GM18951 (cell line): ENCODE measurements around the gene SLC23A1.

ENCODE experiments used
- POLR2A ChIP-seq: IDR thresholded peaks from 4 replicates; pipeline ENCODE4 v1.6.1; 2011; ENCODE audit warnings: mild to moderate bottlenecking; ENCODE audit not compliant: insufficient read length, insufficient read depth; ENCODE audit errors: extremely low read depth
- in situ Hi-C: fragments of 300-500 bp; cut with MboI; formaldehyde crosslinking; loops from one replicate; pipeline ENCODE4 v1.12.0; 2022; ENCODE audit warnings: low sequenced_read_pairs, mixed read lengths, inconsistent platforms; ENCODE audit not compliant: unreplicated experiment

The SLC23A1 gene

GRCh38 chr5:139383275-139383992 lies at the start of gene SLC23A1:
SLC23A1 (minus strand) TSS chr5:139383297; CDS start chr5:139383253, 44 bp downstream.
- TF ChIP-seq POLR2A = peak; percentile 7
- in situ Hi-C loops = no loop called here

GRCh38 chr5:139431706-139432105 lies 48.6 kb upstream of the SLC23A1 start:
- no peak for TF ChIP-seq POLR2A
- in situ Hi-C loops = no loop called here

GRCh38 chr5:139430015-139430414 lies 46.9 kb upstream of the SLC23A1 start:
- in situ Hi-C loops = no loop called here
- no peak for TF ChIP-seq POLR2A

GRCh38 chr5:139426203-139426885 lies 43.2 kb upstream of the SLC23A1 start:
- in situ Hi-C loops = loop anchor here (5.0 kb wide), 1 partner anchor 76 kb away; no protein-coding TSS in a partner anchor
- no peak for TF ChIP-seq POLR2A

GRCh38 chr5:139425497-139425896 lies 42.4 kb upstream of the SLC23A1 start:
- no peak for TF ChIP-seq POLR2A
- in situ Hi-C loops = loop anchor here (5.0 kb wide), 1 partner anchor 77 kb away; no protein-coding TSS in a partner anchor

GRCh38 chr5:139422307-139422893 lies 39.3 kb upstream of the SLC23A1 start:
- no peak for TF ChIP-seq POLR2A
- in situ Hi-C loops = no loop called here

- in situ Hi-C loops = no loop called here
- TF ChIP-seq POLR2A = no peak
These were observed 36.4 kb upstream of the SLC23A1 start for GRCh38 chr5:139419226-139420192.

- TF ChIP-seq POLR2A = no peak
- in situ Hi-C loops = no loop called here
These were observed 35.7 kb upstream of the SLC23A1 start for GRCh38 chr5:139418793-139419192.

GRCh38 chr5:139417214-139417613 lies 34.1 kb upstream of the SLC23A1 start:
- no peak for TF ChIP-seq POLR2A
- in situ Hi-C loops = no loop called here

- in situ Hi-C loops = no loop called here
- TF ChIP-seq POLR2A = no peak
These were observed 33.6 kb upstream of the SLC23A1 start for GRCh38 chr5:139416651-139417050.

GRCh38 chr5:139415869-139416268 lies 32.8 kb upstream of the SLC23A1 start:
- in situ Hi-C loops = no loop called here
- no peak for TF ChIP-seq POLR2A

- in situ Hi-C loops = no loop called here
These were observed 32.2 kb upstream of the SLC23A1 start for GRCh38 chr5:139415221-139415861.

GRCh38 chr5:139414581-139415130 lies 31.6 kb upstream of the SLC23A1 start:
- TF ChIP-seq POLR2A = no peak
- in situ Hi-C loops = no loop called here

More at GRCh38 chr5:139415221-139415861, 32.2 kb upstream of the SLC23A1 start:
- no peak for TF ChIP-seq POLR2A
